LNCAP (cell line): ENCODE results near the gene TMEM144.

Experiments
- CTCF ChIP-seq: fragments of 450-650 bp; IDR thresholded peaks from 2 replicates; pipeline ENCODE4 v1.5.1; 2017; ENCODE audit warnings: mild to moderate bottlenecking

The TMEM144 gene

GRCh38 chr4:158169506-158169905, 40.8 kb upstream of the TMEM144 start:
- TF ChIP-seq CTCF, result no peak

GRCh38 chr4:158169931-158170690, 40.2 kb upstream of the TMEM144 start:
- no peak for TF ChIP-seq CTCF

GRCh38 chr4:158170691-158171561, 39.4 kb upstream of the TMEM144 start:
- peak; percentile 83 for TF ChIP-seq CTCF

GRCh38 chr4:158172261-158173258, 37.7 kb upstream of the TMEM144 start, which contains the start of gene GASK1B:
Gene GASK1B, minus strand, starts transcription at chr4:158173025. Its CDS starts 1,650 bp downstream, at chr4:158171375.
- TF ChIP-seq CTCF, result peak; percentile 70

- TF ChIP-seq CTCF, result no peak
Observed at GRCh38 chr4:158176108-158176507, 34.2 kb upstream of the TMEM144 start.

GRCh38 chr4:158176776-158177175, 33.5 kb upstream of the TMEM144 start:
- TF ChIP-seq CTCF, result no peak

GRCh38 chr4:158179465-158179864, 30.8 kb upstream of the TMEM144 start:
- TF ChIP-seq CTCF, result no peak
